ENCODE data around the gene EYA4. TPM values are rescaled to one million over a fixed set of nuclear protein-coding genes. Genes with fewer than 3 reads are reported as not detected.
"Not testable (repeated sequence)": the region's sequence is repeated elsewhere in the genome, so short reads cannot be mapped to it uniquely, and the experiment has no call there.

EYA4 gene
- total RNA-seq, 2 donors from 2014 or later: 0.11 to 0.26 TPM

DNA sequence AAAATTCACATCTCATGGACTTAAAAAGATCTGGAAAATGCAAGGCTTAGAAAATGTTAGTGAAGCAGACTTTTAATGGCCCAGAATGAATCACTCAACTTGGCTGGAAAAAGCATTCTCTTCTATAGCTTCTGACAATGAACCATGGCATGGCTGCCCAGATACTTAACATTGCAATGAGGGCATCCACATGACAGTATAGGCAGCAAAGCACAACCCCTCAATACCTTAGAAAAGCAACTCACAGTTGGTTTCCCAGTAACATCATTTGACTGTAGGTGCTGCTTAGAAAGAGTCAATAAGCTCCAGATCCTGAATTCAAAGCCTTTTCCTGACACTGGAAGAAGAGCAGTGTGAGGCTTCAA lies 155.8 kb downstream of the EYA4 start:
- Histone ChIP-seq H3K36me3 (ENCODE audit: control insufficient read depth, insufficient read depth, low read length) (no peaks in the 10 kb centered on the region), H3K4me1 (ENCODE audit: control insufficient read depth, insufficient read depth, low read length) (peaks cover 3% of the 10 kb centered on the region), H3K27ac (ENCODE audit: low read depth, low read length) (no peak overlapping the region), H3K9ac (ENCODE audit: extremely low read depth, low read length, poor library complexity, severe bottlenecking) (no peak overlapping the region), H3K4me3 (ENCODE audit: low read length) (no peak overlapping the region), H3K27me3 (ENCODE audit: control insufficient read depth, insufficient read depth, low read length, poor library complexity, severe bottlenecking) (no peaks in the 10 kb centered on the region), H3K9me3 (ENCODE audit: control insufficient read depth, low read length) (peaks cover 9% of the 10 kb centered on the region)
- Mint-ChIP-seq H3K27me3 (ENCODE audit: insufficient read depth) (no peaks in the 10 kb centered on the region), H3K4me1 (peaks cover 37% of the 10 kb centered on the region), H3K9me3 (no peaks in the 10 kb centered on the region), H3K27ac (no peak overlapping the region), H3K36me3 (ENCODE audit: low read depth) (no peaks in the 10 kb centered on the region), H3K4me3 (no peak overlapping the region)
- TF ChIP-seq CTCF (conservative IDR thresholded peaks at IDR 0.05): no peak
- DNase-seq: no peak

GRCh38 chr6:133397601-133398000 lies 156.4 kb downstream of the EYA4 start:
- not testable (repeated sequence) for H3K9me3 ChIP-seq (ENCODE audit: control insufficient read depth, low read length); H3K27me3 Mint-ChIP-seq (ENCODE audit: insufficient read depth); H3K4me3 Mint-ChIP-seq; H3K27ac ChIP-seq (ENCODE audit: low read depth, low read length); H3K27ac Mint-ChIP-seq; H3K4me1 ChIP-seq (ENCODE audit: control insufficient read depth, insufficient read depth, low read length); H3K9me3 Mint-ChIP-seq; DNase-seq; H3K9ac ChIP-seq (ENCODE audit: extremely low read depth, low read length, poor library complexity, severe bottlenecking); H3K36me3 ChIP-seq (ENCODE audit: control insufficient read depth, insufficient read depth, low read length); H3K36me3 Mint-ChIP-seq (ENCODE audit: low read depth); H3K27me3 ChIP-seq (ENCODE audit: control insufficient read depth, insufficient read depth, low read length, poor library complexity, severe bottlenecking)
- 60% methylated on average over 2 to 4 of the region's 4 CpGs for WGBS, 2 experiments (ENCODE audit: insufficient coverage in 1 of 2, insufficient read length in 1 of 2)
- peaks cover 35% of the 10 kb centered on the region for H3K4me1 Mint-ChIP-seq
- peak overlapping the region; percentile 3 for H3K4me3 ChIP-seq (ENCODE audit: low read length)

DNA sequence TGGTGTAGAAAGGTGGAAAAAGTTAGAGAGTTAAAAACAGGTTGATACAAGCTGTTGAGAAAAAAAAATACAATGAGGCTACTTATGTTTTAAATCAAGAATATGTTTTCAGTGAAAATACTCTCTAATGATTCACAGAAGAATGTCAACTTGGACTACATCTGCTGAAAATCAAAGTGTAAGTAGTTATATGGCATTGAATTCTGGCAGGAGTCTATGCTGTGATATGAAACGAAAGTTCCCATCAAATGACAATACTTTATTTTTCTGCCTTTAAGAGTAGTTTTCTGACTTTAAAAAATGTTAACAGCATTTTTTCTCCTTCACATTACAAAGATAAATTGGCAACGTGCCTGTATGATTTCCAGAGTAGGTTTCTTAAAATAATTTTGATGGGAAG lies 158.3 kb downstream of the EYA4 start:
- no peak overlapping the region for H3K4me3 ChIP-seq (ENCODE audit: low read length)
- Mint-ChIP-seq H3K27ac (no peak overlapping the region), H3K9me3 (no peaks in the 10 kb centered on the region), H3K4me1 (peaks cover 46% of the 10 kb centered on the region), H3K4me3 (no peak overlapping the region), H3K36me3 (ENCODE audit: low read depth) (no peaks in the 10 kb centered on the region), H3K27me3 (ENCODE audit: insufficient read depth) (no peaks in the 10 kb centered on the region)
- H3K36me3 ChIP-seq (ENCODE audit: control insufficient read depth, insufficient read depth, low read length): no peaks in the 10 kb centered on the region
- H3K27me3 ChIP-seq (ENCODE audit: control insufficient read depth, insufficient read depth, low read length, poor library complexity, severe bottlenecking): no peaks in the 10 kb centered on the region
- H3K27ac ChIP-seq (ENCODE audit: low read depth, low read length): no peak overlapping the region
- H3K9ac ChIP-seq (ENCODE audit: extremely low read depth, low read length, poor library complexity, severe bottlenecking): no peak overlapping the region
- WGBS, 2 experiments (ENCODE audit: insufficient coverage in 1 of 2, insufficient read length in 1 of 2): no CpG with 5 or more reads among the region's 2 CpGs
- H3K9me3 ChIP-seq (ENCODE audit: control insufficient read depth, low read length): peaks cover 9% of the 10 kb centered on the region
- peaks cover 5% of the 10 kb centered on the region for H3K4me1 ChIP-seq (ENCODE audit: control insufficient read depth, insufficient read depth, low read length)
- no peak for DNase-seq
- TF ChIP-seq CTCF (conservative IDR thresholded peaks at IDR 0.05): no peak

DNA sequence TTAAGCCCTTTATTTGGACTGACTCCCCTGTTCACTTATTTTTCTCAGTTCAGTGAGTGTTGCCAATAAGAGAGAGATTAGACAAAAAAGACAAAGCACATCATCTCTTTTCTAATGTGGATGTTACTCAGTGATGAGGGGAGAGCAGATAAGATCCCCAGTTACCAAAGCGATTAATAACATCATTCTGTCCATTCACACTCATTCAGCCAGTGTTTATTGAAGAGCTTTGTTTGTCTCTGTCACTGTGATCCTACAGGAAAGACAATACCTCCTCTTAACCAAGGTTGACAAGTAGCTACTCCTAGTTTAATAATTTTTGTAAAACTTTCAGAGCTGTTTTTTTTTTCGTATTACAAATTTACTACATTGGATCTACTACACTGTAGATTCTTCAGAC lies 163.0 kb downstream of the EYA4 start:
- Mint-ChIP-seq H3K27ac (peak overlapping the region; percentile 32), H3K27me3 (ENCODE audit: insufficient read depth) (no peaks in the 10 kb centered on the region), H3K36me3 (ENCODE audit: low read depth) (no peaks in the 10 kb centered on the region), H3K4me3 (no peak overlapping the region), H3K9me3 (no peaks in the 10 kb centered on the region), H3K4me1 (peaks cover 57% of the 10 kb centered on the region)
- 67 to 81% methylated on average over 1 to 2 of the region's 2 CpGs for WGBS, 2 experiments (ENCODE audit: insufficient coverage in 1 of 2, insufficient read length in 1 of 2)
- Histone ChIP-seq H3K27ac (ENCODE audit: low read depth, low read length) (no peak overlapping the region), H3K4me1 (ENCODE audit: control insufficient read depth, insufficient read depth, low read length) (peaks cover 12% of the 10 kb centered on the region), H3K9me3 (ENCODE audit: control insufficient read depth, low read length) (peaks cover 9% of the 10 kb centered on the region), H3K4me3 (ENCODE audit: low read length) (no peak overlapping the region), H3K36me3 (ENCODE audit: control insufficient read depth, insufficient read depth, low read length) (no peaks in the 10 kb centered on the region), H3K9ac (ENCODE audit: extremely low read depth, low read length, poor library complexity, severe bottlenecking) (no peak overlapping the region), H3K27me3 (ENCODE audit: control insufficient read depth, insufficient read depth, low read length, poor library complexity, severe bottlenecking) (no peaks in the 10 kb centered on the region)
- no peak for TF ChIP-seq CTCF (conservative IDR thresholded peaks at IDR 0.05)
- no peak for DNase-seq

All from endodermal cell (in vitro differentiated cells).